Hepatocyte (in vitro differentiated cells): ENCODE measurements around the gene WDR86. TPM values are rescaled to one million over a fixed set of nuclear protein-coding genes. Genes with fewer than 3 reads are reported as not detected.

ENCODE experiments used
- DNase-seq: peaks from one replicate; pipeline ENCODE4 v3.0.0-alpha.2; 2016; ENCODE audit warnings: low spot score
- H2AFZ ChIP-seq: fragments of 200-600 bp; sonication (generic); 2 replicates; pipeline ENCODE4 v1.6.0; 2016; ENCODE audit warnings: antibody characterized with exemption, mild to moderate bottlenecking
- H3K27ac ChIP-seq: fragments of 200-600 bp; sonication (generic); 2 replicates; pipeline ENCODE4 v1.5.1; 2016; ENCODE audit warnings: mild to moderate bottlenecking
- H3K27me3 ChIP-seq: fragments of 200-600 bp; sonication (generic); 2 replicates; pipeline ENCODE4 v1.6.1; 2016
- H3K36me3 ChIP-seq: fragments of 200-600 bp; sonication (generic); replicated peaks from 2 replicates; pipeline ENCODE4 v1.5.1; 2016; ENCODE audit warnings: low read depth; ENCODE audit not compliant: insufficient read depth
- H3K4me1 ChIP-seq: fragments of 200-600 bp; sonication (generic); 2 replicates; pipeline ENCODE4 v1.5.1; 2016; ENCODE audit warnings: mild to moderate bottlenecking, moderate library complexity; ENCODE audit not compliant: insufficient read depth
- H3K4me2 ChIP-seq: fragments of 200-600 bp; sonication (generic); 2 replicates; pipeline ENCODE4 v1.6.0; 2016
- H3K4me3 ChIP-seq: fragments of 200-600 bp; sonication (generic); 2 replicates; pipeline ENCODE4 v1.5.1; 2016; ENCODE audit warnings: mild to moderate bottlenecking
- H3K79me2 ChIP-seq: fragments of 200-600 bp; sonication (generic); 2 replicates; pipeline ENCODE4 v1.6.0; 2017; ENCODE audit warnings: mild to moderate bottlenecking
- H3K9me2 ChIP-seq: fragments of 200-600 bp; sonication (generic); replicated peaks from 2 replicates; pipeline ENCODE4 v1.6.0; 2017; ENCODE audit warnings: mild to moderate bottlenecking; ENCODE audit not compliant: insufficient read depth
- H3K9me3 ChIP-seq: fragments of 200-600 bp; sonication (generic); 2 replicates; pipeline ENCODE4 v1.5.1; 2016; ENCODE audit warnings: low read depth, mild to moderate bottlenecking
- H4K20me1 ChIP-seq: fragments of 200-600 bp; sonication (generic); 2 replicates; pipeline ENCODE4 v1.6.0; 2016; ENCODE audit warnings: mild to moderate bottlenecking; ENCODE audit not compliant: insufficient read depth, poor library complexity, severe bottlenecking
- EZH2 ChIP-seq: fragments of 200-600 bp; sonication (generic); IDR thresholded peaks from 2 replicates; pipeline ENCODE4 v1.6.1; 2016; ENCODE audit warnings: antibody characterized with exemption, mild to moderate bottlenecking, borderline replicate concordance
- EZH2phosphoT487 ChIP-seq: fragments of 200-600 bp; sonication (generic); IDR thresholded peaks from one replicate; pipeline ENCODE4 v1.6.1; 2018; ENCODE audit warnings: antibody characterized with exemption, mild to moderate bottlenecking, low read depth, moderate library complexity; ENCODE audit not compliant: unreplicated experiment, severe bottlenecking
- WGBS: methylation state at CpG from one replicate; pipeline ENCODE4 v1.1.6; 2016; ENCODE audit warnings: low lambda C conversion rate; ENCODE audit errors: missing lambda C conversion rate; 5-methylcytosine and 5-hydroxymethylcytosine counted together
- polyA plus RNA-seq: library from polyadenylated mRNA; unstranded; fragments of >200 nt; fragmentation: Nextera tagmentation; extraction: Ambion mirVana; gene quantifications from 2 replicates; pipeline ENCODE4 v1.2.1, GENCODE V29; 2016
- total RNA-seq: library from RNA; depleted of rRNA; stranded (reverse); fragments of >200 nt; gene quantifications from 2 replicates; pipeline ENCODE4 v1.2.3, GENCODE V29; 2014
- TF ChIP-seq, protein P1 (sequence below): fragments of 200-600 bp; sonication (generic); IDR thresholded peaks from 2 replicates; pipeline ENCODE4 v1.5.1; 2016; ENCODE audit warnings: antibody characterized with exemption, mild to moderate bottlenecking; ENCODE audit not compliant: poor library complexity

WDR86 gene
- total and polyA plus RNA-seq, 2 experiments from 2014 or later = 10.6 to 12.4 TPM

- 88% methylated on average over 16 of the region's 16 CpGs for WGBS
- Histone ChIP-seq H3K36me3 (no peaks in the 10 kb centered on the region), H3K4me3 (no peak overlapping the region), H3K9me2 (no peaks in the 10 kb centered on the region), H2AFZ (no peak overlapping the region), H3K27me3 (peaks cover 29% of the 10 kb centered on the region), H4K20me1 (no peaks in the 10 kb centered on the region), H3K9me3 (no peaks in the 10 kb centered on the region), H3K4me1 (peaks cover 7% of the 10 kb centered on the region), H3K27ac (no peak overlapping the region), H3K4me2 (no peak overlapping the region), H3K79me2 (no peaks in the 10 kb centered on the region)
- DNase-seq = no peak
- TF ChIP-seq EZH2phosphoT487 (no peak), EZH2 (no peak)
- TF ChIP-seq, protein P1, sequence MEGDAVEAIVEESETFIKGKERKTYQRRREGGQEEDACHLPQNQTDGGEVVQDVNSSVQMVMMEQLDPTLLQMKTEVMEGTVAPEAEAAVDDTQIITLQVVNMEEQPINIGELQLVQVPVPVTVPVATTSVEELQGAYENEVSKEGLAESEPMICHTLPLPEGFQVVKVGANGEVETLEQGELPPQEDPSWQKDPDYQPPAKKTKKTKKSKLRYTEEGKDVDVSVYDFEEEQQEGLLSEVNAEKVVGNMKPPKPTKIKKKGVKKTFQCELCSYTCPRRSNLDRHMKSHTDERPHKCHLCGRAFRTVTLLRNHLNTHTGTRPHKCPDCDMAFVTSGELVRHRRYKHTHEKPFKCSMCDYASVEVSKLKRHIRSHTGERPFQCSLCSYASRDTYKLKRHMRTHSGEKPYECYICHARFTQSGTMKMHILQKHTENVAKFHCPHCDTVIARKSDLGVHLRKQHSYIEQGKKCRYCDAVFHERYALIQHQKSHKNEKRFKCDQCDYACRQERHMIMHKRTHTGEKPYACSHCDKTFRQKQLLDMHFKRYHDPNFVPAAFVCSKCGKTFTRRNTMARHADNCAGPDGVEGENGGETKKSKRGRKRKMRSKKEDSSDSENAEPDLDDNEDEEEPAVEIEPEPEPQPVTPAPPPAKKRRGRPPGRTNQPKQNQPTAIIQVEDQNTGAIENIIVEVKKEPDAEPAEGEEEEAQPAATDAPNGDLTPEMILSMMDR = no peak
Observed at GRCh38 chr7:151386301-151387160, 23.3 kb downstream of the WDR86 start.

DNA sequence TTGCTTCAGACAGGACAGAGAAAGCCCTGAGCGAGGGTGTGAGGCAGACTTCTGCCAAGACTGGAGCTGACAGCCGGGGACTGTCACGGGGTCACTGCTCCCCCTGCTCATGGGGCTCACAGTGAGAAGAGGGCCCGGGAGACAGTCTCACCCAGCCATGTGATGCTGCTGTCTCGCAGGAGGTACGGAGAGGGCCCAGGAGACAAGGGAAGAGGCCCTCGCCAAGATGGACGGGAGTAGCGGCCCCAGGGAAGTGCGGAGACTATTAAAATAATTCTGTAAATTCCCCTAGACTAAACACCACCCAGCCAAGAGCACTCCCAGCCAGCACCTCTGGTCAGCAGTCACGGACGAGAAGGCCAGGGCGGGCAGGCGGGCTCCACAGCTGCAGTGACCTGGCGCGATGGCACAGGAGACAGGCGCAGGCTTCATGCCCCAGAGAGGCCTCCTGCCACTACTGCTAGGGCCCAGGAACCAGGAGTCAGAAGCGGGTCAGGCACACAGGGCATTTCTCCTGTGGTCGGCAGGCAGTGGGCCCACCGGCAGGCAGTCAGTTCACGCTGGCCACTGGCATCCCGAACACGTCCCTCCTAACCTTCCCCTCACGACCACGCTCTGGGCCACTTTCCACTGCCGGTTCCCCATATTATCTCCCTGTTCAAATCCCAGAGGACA is 24.1 kb downstream of the WDR86 start:
- no peaks in the 10 kb centered on the region for H3K9me3 ChIP-seq
- H2AFZ ChIP-seq = no peak overlapping the region
- H3K4me2 ChIP-seq = no peak overlapping the region
- TF ChIP-seq EZH2phosphoT487 (no peak), EZH2 (no peak)
- TF ChIP-seq, protein P1 = no peak
- WGBS = 86% methylated on average over 26 of the region's 26 CpGs
- no peaks in the 10 kb centered on the region for H3K36me3 ChIP-seq
- H3K9me2 ChIP-seq = no peaks in the 10 kb centered on the region
- H3K4me1 ChIP-seq = peaks cover 10% of the 10 kb centered on the region
- no peak for DNase-seq
- H4K20me1 ChIP-seq = no peaks in the 10 kb centered on the region
- H3K27ac ChIP-seq = no peak overlapping the region
- no peak overlapping the region for H3K4me3 ChIP-seq
- H3K79me2 ChIP-seq = no peaks in the 10 kb centered on the region
- H3K27me3 ChIP-seq = peaks cover 31% of the 10 kb centered on the region

GRCh38 chr7:151384776-151385625 is 24.8 kb downstream of the WDR86 start:
- Histone ChIP-seq H3K27me3 (peaks cover 31% of the 10 kb centered on the region), H3K36me3 (no peaks in the 10 kb centered on the region), H3K4me3 (no peak overlapping the region), H3K79me2 (no peaks in the 10 kb centered on the region), H4K20me1 (no peaks in the 10 kb centered on the region), H3K4me2 (no peak overlapping the region), H3K27ac (no peak overlapping the region), H3K4me1 (peaks cover 10% of the 10 kb centered on the region), H3K9me2 (no peaks in the 10 kb centered on the region), H2AFZ (no peak overlapping the region), H3K9me3 (no peaks in the 10 kb centered on the region)
- 89% methylated on average over 26 of the region's 26 CpGs for WGBS
- TF ChIP-seq, protein P1 = no peak
- TF ChIP-seq EZH2 (no peak), EZH2phosphoT487 (no peak)
- DNase-seq = no peak
